Measurements from ENCODE around the gene PSMD13.

The PSMD13 gene

DNA sequence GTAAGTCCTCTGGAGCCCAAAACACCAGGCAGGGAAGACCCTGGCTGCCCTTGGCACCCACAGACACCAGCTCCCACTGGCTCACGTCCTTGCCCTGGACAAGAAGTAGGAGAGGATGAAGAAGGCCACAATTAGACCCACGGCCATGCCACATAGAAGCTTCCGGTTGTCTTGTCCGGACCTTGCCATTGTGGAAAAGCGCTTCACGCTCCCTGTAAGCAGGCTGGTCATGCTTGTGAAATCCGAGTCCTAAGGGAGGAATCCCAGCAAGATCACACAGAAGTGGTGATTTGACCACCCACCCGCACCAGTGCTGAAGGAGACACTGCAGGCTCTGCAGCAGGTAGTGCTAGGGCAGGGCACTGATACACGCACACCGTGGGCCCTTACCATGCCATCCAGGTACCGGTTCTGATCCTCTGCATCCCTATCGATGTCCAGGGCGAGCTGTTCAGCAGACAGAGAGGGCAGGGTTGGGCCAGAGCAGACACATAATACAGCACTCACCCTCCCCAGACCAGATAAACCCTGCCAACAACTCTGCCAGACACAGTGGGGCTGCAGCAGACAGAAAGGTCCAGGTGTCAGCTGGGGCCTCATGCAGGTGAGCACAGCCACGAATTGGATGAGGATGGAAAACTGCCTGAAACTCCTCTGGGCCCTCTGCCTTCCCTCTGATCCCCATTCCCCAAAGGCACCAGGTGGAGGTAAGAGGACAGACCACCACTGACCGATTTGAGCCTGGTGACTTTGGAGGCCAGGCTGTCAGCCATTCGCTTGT, 31.4 kb upstream of the PSMD13 start:
- DNase-seq = no peak

DNA sequence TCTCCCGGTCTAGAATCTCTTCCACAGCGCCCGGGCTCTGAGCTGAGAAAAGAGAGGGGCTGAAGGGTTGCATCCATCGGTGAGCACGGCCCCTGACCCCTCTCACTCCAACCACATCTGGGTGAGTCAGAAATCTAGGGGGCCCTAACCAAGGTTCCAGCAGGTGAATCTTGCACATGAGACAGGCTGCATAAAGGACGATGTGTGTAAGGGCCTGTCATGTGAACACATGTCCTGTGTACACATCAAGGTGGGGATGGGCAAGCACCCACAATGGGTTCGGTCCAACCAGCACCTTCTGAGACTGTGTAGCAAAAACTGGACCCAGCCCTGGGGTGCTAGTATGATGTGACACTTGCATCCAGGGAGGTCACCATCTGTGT, 30.8 kb upstream of the PSMD13 start:
- no peak for DNase-seq

DNA sequence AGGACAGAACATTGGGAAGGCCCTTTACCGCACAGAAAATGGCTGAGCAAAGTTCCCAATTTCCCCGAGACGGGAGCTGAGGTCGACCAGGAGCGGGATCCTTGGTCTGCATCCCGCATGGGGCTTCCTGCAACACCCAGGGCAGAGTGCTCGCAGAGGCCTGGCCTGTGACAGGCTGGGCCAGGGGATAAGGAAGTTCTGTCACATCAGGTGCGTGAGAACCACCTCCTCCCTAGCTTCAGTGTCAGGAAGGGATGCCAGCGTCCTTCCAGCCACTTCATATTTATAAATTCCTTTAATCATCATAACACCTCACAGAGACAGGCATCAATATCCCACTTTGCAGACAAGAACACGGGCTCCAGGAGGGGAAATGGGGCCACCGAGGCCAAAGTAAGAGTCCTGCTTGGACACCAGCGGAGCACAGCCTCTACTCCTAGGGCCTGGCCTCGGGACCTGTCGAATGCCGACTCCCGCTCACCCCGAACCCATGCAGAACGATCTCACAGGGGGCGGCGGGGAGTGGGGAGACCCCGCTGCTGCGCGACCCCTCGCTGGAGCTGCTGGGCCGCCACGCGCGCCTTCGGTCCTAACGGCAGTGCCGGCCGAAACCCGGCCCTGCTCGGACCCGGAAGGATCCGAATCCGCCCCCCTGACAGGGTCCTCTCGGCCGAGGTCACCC, 30.1 kb upstream of the PSMD13 start:
- DNase-seq = no peak

DNA sequence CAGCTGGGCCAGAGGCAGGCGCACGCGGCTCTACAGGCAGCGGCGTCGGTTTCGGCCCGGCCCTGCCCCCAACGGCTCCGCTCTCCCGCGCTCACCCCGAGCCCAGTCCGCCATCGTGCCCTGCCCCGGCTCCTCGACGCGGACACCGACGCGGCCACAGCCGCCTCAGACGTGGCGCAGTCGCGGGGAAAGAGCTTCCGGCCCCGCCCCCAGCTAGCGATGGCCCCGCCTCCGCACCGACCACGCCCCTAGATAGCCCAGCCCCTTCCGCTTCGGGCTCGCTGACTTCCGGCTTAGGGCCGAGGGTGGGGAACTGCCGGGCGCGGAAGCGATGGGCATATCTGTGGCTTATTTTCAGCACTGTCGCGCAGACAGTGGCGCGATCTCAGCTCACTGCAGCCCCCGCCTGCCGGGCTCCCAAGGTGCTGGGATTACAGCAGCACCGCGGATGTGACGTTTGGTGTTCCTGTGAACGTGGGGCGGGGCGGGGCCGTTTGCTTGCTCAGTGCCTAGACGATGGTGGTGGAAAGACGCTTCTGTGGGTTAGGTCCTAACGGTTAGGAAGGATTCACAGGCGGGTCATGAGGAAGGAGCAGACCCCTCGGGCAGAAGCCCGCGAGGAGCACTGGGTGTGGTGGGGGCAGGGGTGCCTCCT, 29.4 kb upstream of the PSMD13 start, which contains the start of the genes BET1L and RIC8A:
TSS of gene BET1L (minus strand) at position 192 of the 655 bp plus-strand sequence. CDS start at position 114, 78 bp downstream.
TSS of gene RIC8A (plus strand) at position 501 of the 655 bp plus-strand sequence. CDS start 1,147 bp downstream, outside the sequence.
- peak; percentile 94 to 97 for DNase-seq

DNA sequence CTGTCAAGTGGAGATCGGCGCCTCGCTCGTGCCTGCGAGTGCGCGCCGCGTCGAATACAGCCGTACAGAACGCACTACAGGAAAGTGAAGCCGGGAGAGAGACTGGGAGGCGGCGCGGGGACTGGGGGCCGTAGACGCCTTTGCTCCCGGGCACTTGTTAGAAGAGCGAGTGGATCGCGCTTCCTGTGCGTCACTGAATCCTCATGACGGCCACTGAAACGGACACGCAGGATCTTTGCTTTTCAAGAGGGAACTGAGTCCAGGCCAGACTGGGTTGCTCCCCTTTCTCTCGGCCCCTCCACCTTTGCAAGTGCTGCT, 29.0 kb upstream of the PSMD13 start:
- peak in 1 of 2 donors; percentile 32 for DNase-seq

DNA sequence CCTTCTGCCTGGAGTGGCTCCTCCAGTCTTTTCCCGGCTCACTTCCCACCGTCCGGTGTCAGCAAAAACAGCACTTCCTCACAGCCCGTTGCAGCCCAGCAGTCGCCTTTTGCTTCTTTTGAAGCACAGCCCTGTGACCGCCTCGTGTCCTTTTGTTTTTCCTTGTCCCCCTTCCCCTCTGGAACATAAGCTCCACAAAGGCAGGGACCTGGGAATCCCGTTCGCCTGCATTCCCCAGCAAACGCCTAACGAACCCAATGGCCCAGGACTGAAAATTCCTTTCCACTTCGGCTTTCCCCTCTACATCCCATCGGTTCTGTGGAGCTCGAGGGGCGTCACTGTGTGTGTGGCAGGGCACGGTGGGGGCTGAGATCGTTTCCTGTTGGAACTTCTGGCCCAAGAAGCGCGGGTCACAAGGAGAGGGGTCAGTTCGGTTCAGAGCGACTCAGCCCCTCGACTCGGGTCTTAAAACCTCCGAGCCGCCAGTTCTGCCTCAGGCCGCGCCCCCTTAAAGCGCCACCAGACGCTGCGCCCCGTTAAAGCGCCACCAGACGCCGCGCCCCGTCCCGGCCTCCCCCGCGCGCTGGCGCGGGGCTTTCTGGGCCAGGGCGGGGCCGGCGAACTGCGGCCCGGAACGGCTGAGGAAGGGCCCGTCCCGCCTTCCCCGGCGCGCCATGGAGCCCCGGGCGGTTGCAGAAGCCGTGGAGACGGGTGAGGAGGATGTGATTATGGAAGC, 28.4 kb upstream of the PSMD13 start:
- DNase-seq = peak; percentile 44 to 66

DNA sequence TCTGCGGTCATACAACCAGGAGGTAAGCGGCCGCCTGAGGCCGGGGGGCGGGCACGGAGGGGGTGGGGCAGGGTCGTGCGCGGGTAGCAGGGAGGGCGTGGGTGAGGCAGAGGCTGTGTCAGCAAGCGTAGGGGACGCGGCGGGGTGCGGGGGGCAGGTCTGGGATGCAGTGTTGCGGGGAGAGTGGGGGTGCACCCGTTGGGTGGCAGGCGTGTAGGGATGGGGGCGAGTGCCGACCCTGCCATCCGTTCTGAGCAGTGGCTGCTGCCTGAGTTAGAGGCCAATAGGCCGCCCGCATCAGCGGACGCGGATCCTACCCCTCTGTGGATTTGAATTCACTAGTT, 27.9 kb upstream of the PSMD13 start:
- no peak for DNase-seq

DNA sequence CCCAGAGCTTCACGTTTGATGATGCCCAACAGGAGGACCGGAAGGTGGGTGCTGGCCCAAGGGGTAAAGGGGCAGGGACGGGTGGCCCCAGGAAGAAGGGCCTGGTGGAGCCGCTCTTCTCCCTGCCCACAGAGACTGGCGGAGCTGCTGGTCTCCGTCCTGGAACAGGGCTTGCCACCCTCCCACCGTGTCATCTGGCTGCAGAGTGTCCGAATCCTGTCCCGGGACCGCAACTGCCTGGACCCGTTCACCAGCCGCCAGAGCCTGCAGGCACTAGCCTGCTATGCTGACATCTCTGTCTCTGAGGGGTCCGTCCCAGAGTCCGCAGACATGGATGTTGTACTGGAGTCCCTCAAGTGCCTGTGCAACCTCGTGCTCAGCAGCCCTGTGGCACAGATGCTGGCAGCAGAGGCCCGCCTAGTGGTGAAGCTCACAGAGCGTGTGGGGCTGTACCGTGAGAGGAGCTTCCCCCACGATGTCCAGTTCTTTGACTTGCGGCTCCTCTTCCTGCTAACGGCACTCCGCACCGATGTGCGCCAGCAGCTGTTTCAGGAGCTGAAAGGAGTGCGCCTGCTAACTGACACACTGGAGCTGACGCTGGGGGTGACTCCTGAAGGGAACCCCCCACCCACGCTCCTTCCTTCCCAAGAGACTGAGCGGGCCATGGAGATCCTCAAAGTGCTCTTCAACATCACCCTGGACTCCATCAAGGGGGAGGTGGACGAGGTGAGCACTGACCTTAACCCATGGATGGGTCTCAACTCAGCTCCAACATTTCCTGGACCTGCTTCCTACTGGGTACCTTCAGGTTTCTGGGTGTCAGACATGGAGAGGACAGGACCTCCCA, 27.3 kb upstream of the PSMD13 start:
- DNase-seq = no peak

DNA sequence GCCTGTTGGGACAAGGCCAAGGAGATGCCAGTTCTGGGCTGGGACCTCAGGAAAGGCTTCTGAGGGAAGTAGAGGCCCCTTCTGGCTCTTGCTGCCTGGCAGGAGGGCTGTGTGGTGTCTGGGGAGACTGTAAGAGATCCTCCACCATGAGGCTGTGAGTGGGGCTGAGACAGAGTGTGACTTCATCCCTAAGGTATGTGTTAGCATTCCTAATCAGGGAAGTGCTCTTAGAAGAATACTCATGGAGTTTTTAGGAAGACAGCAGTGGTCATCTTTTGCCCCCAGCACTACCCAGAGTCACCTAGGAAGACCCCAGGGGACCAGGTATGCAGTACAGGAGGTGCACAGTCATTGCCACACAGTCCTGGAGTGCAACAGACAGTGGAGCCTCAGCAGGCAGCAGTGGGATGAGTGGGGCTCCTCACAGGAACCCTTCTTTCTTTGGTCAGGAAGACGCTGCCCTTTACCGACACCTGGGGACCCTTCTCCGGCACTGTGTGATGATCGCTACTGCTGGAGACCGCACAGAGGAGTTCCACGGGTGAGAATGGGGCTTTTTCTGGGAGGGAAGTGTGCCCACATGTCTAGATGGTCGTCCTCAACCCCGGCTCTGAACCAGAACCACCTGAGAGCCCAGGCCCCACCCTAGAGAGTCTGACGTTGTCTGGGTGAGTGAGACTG, 26.5 kb upstream of the PSMD13 start:
- DNase-seq = no peak

DNA sequence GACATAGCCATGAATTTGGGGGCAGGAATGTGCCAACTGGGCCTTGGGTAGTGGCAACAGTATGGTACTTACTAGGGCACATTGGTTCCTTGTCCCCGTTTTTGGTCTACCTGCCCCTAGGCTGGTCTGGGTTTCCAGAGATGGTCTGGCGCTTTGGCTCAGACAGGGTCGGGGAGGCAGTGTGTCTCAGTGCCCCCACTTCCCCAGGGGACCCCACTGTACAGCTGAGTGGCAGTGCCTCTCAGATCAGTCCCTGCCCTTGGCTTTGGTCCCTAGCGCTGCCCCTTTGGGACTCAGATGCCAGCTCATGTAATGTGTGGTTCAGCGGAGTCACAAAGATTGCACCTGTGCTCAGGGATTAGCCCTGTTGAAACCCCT, 26.0 kb upstream of the PSMD13 start:
- no peak for DNase-seq

DNA sequence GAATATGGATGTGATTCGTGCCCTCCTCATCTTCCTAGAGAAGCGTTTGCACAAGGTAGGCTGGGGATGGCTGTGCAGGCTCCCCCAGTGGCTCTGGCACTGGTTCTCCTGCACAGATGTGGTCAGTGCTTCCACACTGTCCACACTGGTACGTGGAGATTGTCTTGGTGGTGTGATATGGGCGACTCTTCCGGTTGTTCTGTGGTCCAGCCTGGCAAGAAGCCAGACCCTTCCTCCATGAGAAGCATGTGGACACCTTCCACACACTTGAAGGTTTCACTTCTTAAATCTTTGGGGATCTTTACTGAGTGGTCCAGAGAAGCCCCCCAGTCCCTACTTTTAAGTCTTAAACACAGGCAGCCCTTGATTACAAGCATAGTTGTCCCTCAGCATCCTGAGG, 25.5 kb upstream of the PSMD13 start:
- DNase-seq = no peak

DNA sequence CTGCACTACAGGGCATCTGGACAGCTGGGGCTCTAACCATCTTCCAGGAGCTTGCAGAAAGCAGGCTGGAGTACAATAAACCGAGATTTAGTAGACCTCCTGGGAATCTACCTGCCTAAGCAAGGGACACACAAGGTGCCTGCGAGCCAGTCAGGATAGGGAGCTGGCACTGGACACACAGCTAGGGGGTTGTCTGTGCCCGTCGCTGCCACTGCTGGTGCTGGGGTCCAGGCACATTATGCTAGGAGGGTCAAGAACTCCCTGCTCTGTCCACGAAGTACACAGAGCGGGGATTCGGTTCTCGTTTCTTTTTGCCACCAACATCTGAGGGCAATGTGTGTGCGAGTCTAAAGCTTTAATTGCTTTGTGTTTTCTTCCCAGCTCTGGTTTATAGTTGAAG, 25.0 kb upstream of the PSMD13 start:
- no peak for DNase-seq

DNA sequence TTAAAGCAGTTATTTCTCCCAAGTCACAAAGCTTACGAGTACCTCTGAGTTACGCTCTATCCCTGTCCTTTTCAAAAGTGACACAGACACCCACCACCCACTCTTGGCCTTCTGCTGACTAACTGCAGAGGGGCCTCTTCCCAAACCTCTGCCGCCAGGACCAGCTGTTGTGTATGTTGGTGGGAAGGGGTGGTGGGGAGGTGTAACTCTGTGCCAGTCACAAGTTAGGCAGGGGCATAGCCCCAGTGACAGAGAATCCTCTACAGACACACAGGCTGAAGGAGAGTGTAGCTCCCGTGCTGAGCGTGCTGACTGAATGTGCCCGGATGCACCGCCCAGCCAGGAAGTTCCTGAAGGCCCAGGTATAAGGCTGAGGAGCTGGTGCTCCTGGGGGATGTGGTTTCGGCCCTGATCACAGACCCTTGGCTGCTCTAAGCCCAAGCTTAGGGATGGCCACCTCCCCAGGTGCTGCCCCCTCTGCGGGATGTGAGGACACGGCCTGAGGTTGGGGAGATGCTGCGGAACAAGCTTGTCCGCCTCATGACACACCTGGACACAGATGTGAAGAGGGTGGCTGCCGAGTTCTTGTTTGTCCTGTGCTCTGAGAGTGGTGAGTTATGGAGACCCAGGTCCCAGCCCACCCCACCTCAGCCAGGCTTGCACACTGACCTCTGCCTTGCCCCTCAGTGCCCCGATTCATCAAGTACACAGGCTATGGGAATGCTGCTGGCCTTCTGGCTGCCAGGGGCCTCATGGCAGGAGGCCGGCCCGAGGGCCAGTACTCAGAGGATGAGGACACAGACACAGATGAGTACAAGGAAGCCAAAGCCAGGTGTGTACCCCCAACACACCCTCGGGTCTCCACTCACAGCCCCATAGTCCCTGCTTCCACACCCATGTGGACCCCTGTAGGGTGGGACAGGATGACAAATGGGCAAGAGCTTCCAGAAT, 24.4 kb upstream of the PSMD13 start:
- DNase-seq = no peak

DNA sequence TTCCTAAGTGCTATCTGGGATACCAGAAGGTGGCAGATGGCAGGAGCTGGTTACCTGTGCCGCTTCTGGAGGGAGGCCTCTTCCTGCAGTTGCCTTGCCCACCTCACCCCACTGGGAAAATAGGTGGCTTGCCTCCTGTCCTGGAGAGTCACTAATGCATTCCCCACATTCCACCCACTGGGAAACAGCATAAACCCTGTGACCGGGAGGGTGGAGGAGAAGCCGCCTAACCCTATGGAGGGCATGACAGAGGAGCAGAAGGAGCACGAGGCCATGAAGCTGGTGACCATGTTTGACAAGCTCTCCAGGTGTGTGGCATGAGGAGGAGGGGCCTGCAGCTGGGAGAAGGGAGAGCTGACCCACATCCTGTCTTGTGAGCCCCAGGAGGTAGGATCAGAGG, 23.7 kb upstream of the PSMD13 start:
- no peak for DNase-seq

DNA sequence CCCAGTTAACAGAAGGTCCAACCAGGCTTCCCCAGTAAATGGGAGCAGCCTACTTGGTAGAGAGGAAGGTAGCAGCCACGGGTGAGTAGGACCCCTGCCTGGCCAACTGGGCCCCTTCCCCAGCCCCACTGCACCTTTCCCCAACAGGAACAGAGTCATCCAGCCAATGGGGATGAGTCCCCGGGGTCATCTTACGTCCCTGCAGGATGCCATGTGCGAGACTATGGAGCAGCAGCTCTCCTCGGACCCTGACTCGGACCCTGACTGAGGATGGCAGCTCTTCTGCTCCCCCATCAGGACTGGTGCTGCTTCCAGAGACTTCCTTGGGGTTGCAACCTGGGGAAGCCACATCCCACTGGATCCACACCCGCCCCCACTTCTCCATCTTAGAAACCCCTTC, 22.7 kb upstream of the PSMD13 start:
- no peak for DNase-seq

DNA sequence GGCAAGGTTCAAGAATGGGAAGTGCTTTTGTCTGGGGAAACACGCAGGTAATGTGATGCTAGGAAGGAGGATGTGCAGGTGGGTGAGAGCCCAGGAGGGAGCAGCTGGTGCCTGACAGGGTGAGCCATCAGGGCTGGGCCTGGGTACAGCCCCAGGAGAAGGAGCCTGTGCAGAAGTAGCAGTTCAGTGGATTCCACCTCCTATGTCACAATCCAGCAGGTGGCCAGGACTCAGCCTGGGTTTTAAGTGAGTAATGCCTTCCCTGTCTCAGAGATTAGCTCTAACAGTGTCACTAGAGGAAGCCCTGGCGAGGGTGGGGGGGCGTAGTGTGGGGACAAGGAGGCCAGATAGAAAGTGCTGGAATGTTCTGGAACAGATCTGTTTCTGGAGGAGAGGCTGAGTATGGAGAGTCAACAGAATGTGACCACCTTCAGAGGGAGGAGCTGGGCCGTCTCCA, 21.2 kb upstream of the PSMD13 start:
- DNase-seq = no peak

DNA sequence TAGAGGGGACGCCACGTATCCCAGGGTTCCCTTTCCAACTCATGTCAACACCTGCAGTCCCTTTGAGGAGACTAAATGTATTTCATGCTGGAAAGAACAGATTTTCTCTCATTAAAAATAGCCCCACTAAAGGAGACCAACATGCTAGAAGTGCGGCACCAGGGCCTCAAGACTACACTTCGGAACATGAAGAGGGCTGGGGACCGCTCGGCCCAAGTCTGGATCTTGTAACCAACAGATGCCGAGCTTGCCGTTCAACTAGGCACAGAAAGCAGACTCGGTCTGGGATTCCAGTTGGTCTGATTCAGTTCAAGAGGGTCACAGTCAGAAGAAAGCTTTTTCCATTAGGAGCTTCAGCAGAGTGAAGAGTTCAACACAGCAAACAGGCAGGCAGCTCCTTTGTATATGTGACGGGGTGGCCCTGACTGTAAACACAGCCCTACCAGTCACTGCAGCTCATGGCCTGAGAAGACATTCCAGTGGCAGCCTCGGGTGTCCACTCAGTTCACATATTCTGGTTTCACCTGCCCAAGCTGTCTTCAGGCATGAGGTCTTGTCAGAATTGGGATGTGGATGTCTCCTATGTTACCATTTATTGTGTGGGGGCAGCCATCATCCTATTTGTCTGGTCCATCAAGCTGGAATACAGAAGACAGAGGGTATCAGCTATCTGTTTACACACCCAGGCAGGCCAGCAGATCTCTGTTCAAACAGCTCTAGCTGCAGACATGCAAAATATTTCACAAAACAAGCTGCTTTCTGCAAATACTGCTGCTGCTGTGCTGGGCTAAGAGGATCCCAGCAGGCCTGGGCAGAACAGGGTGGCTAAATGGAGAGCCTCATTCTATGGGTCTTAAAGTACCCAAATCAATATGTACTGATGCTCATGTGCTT, 20.4 kb upstream of the PSMD13 start:
- no peak for DNase-seq

DNA sequence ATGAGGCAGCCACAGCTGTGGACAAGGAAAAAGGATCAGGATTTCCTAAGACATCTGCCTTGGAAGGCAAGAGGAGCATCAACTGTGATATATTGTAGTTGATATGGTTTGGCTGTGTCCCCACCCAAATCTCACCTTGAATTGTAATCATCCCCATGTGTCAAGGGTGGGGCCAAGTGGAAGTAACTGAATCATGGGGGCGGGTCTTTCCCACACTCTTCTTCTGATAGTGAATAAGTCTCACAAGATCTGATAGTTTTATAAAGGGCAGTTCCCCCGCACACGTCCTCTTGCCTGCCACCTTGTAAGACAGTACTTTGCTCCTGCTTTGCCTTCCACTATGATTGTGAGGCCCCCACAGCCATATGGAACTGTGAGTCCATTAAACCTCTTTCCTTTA, 19.1 kb upstream of the PSMD13 start:
- DNase-seq = no peak

DNA sequence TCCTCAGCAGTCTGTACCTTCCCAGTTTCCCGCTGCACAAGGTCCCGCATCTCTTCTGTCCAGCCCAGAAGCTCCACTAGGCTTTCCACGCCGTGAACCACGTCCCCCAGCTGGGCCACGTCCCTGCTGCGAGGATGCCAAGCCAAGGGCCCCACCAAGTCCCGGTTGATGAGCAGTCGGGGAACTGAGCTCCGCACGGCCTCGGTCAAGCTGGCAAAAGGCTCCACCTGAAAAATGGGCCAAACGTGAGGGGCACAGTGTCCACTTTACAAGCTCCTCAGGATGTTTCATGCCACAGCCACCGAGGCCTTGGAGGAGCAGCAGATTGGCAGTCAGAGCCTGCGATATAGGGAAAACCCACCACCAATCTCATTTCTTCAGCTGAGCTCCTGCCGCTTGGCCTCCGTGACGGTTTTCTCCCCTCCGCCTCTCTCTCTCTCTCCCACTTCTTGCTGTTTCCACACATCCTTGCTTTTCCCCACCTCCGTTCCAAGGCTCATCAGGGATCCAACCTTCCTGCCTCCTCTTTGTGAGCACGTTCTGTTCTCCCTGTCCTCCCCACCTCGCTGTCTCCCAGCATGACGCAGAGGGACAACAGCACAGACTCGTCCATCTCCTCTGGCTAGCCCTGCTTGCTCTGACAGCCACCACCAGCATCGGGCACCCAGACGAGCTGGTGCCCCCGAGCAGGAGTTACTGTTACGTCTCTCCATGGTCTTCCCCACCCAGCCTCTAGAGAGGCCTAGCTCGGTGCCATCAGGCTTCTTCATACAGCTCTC, 17.8 kb upstream of the PSMD13 start:
- DNase-seq = no peak
